Smooth muscle cell (in vitro differentiated cells): Measurements from ENCODE around the gene NIPSNAP2. TPM values are rescaled to one million over a fixed set of nuclear protein-coding genes. Genes with fewer than 3 reads are reported as not detected.

ENCODE experiments used
- DNase-seq: peaks from one replicate; lab custom pipeline; 2025; ENCODE audit not compliant: unreplicated experiment; lab: John Stamatoyannopoulos, UW
- H2AFZ ChIP-seq: fragments of 200-600 bp; sonication (generic); 2 replicates; pipeline ENCODE4 v1.6.0; 2016; ENCODE audit warnings: antibody characterized with exemption, low read depth, mild to moderate bottlenecking
- H3F3A ChIP-seq: fragments of 200-600 bp; sonication (generic); 2 replicates; pipeline ENCODE4 v1.6.0; 2017; ENCODE audit warnings: antibody characterized with exemption, low read depth
- H3K27ac ChIP-seq: fragments of 200-600 bp; sonication (generic); 2 replicates; pipeline ENCODE4 v1.5.1; 2016; ENCODE audit warnings: low read depth, mild to moderate bottlenecking
- H3K27me3 ChIP-seq: fragments of 200-600 bp; sonication (generic); 2 replicates; pipeline ENCODE4 v1.6.1; 2016; ENCODE audit warnings: low read depth, mild to moderate bottlenecking
- H3K36me3 ChIP-seq: fragments of 200-600 bp; sonication (generic); 2 replicates; pipeline ENCODE4 v1.5.1; 2016; ENCODE audit warnings: low read depth
- H3K4me1 ChIP-seq: fragments of 200-600 bp; sonication (generic); 2 replicates; pipeline ENCODE4 v1.5.1; 2016; ENCODE audit warnings: low read depth
- H3K4me2 ChIP-seq: fragments of 200-600 bp; sonication (generic); 2 replicates; pipeline ENCODE4 v1.6.0; 2016; ENCODE audit warnings: mild to moderate bottlenecking
- H3K4me3 ChIP-seq: fragments of 200-600 bp; sonication (generic); 2 replicates; pipeline ENCODE4 v1.5.1; 2016; ENCODE audit warnings: mild to moderate bottlenecking
- H3K79me2 ChIP-seq: fragments of 200-600 bp; sonication (generic); 2 replicates; pipeline ENCODE4 v1.6.0; 2016; ENCODE audit warnings: low read depth, mild to moderate bottlenecking
- H3K9ac ChIP-seq: fragments of 200-600 bp; sonication (generic); 2 replicates; pipeline ENCODE4 v1.6.0; 2016; ENCODE audit warnings: low read depth
- H3K9me3 ChIP-seq: fragments of 200-600 bp; sonication (generic); replicated peaks from 2 replicates; pipeline ENCODE4 v1.5.1; 2016; ENCODE audit warnings: low read depth
- H4K20me1 ChIP-seq: fragments of 200-600 bp; sonication (generic); 2 replicates; pipeline ENCODE4 v1.6.0; 2016; ENCODE audit warnings: low read depth
- CTCF ChIP-seq: fragments of 200-600 bp; sonication (generic); IDR thresholded peaks from 2 replicates; pipeline ENCODE4 v1.5.1; 2017; ENCODE audit warnings: borderline replicate concordance, mild to moderate bottlenecking, antibody characterized with exemption; ENCODE audit not compliant: insufficient read depth, poor library complexity, severe bottlenecking
- whole genome bisulfite sequencing: methylation state at CpG from one replicate; pipeline ENCODE4 v1.1.7; 2016; ENCODE audit warnings: low lambda C conversion rate; 5-methylcytosine and 5-hydroxymethylcytosine counted together
- polyA plus RNA-seq: library from polyadenylated mRNA; unstranded; fragments of >200 nt; fragmentation: Nextera tagmentation; extraction: Ambion mirVana; gene quantifications from 2 replicates; pipeline ENCODE4 v1.2.1, GENCODE V29; 2016
- total RNA-seq: library from RNA; depleted of rRNA; stranded (reverse); fragments of >200 nt; gene quantifications from 2 replicates; pipeline ENCODE4 v1.2.3, GENCODE V29; 2014

NIPSNAP2 gene
- total and polyA plus RNA-seq, 2 experiments from 2014 or later: 41.2 to 44.7 TPM

- no peak overlapping the region for H3K4me3 ChIP-seq
- no peak overlapping the region for H3K27ac ChIP-seq
- H2AFZ ChIP-seq: no peak overlapping the region
- H3F3A ChIP-seq: no peaks in the 10 kb centered on the region
- DNase-seq: no peak
- no peak overlapping the region for H3K9ac ChIP-seq
- no peak for TF ChIP-seq CTCF
- H3K9me3 ChIP-seq: no peaks in the 10 kb centered on the region
- no peaks in the 10 kb centered on the region for H4K20me1 ChIP-seq
- H3K36me3 ChIP-seq: no peaks in the 10 kb centered on the region
- no peaks in the 10 kb centered on the region for H3K79me2 ChIP-seq
- no peaks in the 10 kb centered on the region for H3K27me3 ChIP-seq
- H3K4me2 ChIP-seq: no peak overlapping the region
- WGBS: 97% methylated on average over 9 of the region's 9 CpGs
- no peaks in the 10 kb centered on the region for H3K4me1 ChIP-seq
These were observed 55.1 kb downstream of the NIPSNAP2 start for GRCh38 chr7:56019501-56019900.

GRCh38 chr7:56023500-56023899, 59.1 kb downstream of the NIPSNAP2 start:
- Histone ChIP-seq H3K9me3 (no peaks in the 10 kb centered on the region), H3K36me3 (no peaks in the 10 kb centered on the region), H2AFZ (no peak overlapping the region), H3F3A (no peaks in the 10 kb centered on the region), H3K79me2 (peaks cover 5% of the 10 kb centered on the region), H3K9ac (no peak overlapping the region), H3K27ac (no peak overlapping the region), H3K4me3 (no peak overlapping the region), H3K4me1 (no peaks in the 10 kb centered on the region), H3K27me3 (no peaks in the 10 kb centered on the region), H4K20me1 (no peaks in the 10 kb centered on the region), H3K4me2 (no peak overlapping the region)
- DNase-seq: no peak
- TF ChIP-seq CTCF: no peak

- no peak for TF ChIP-seq CTCF
- Histone ChIP-seq H3K4me3 (no peak overlapping the region), H4K20me1 (no peaks in the 10 kb centered on the region), H3K27me3 (no peaks in the 10 kb centered on the region), H3K27ac (no peak overlapping the region), H3K4me1 (no peaks in the 10 kb centered on the region), H2AFZ (no peak overlapping the region), H3K9ac (no peak overlapping the region), H3K79me2 (peaks cover 5% of the 10 kb centered on the region), H3K9me3 (no peaks in the 10 kb centered on the region), H3K36me3 (no peaks in the 10 kb centered on the region), H3K4me2 (no peak overlapping the region), H3F3A (no peaks in the 10 kb centered on the region)
- 87% methylated on average over 2 of the region's 2 CpGs for WGBS
- DNase-seq: no peak
These were observed 62.2 kb downstream of the NIPSNAP2 start for GRCh38 chr7:56026538-56026937.

- H3K79me2 ChIP-seq: peaks cover 21% of the 10 kb centered on the region
- H3K27ac ChIP-seq: no peak overlapping the region
- no peak overlapping the region for H2AFZ ChIP-seq
- no peak overlapping the region for H3K9ac ChIP-seq
- H3K4me1 ChIP-seq: peaks cover 4% of the 10 kb centered on the region
- no peak for TF ChIP-seq CTCF
- no peak overlapping the region for H3K4me2 ChIP-seq
- H3K9me3 ChIP-seq: no peaks in the 10 kb centered on the region
- no peak overlapping the region for H3K4me3 ChIP-seq
- no peaks in the 10 kb centered on the region for H3K27me3 ChIP-seq
- no peaks in the 10 kb centered on the region for H3F3A ChIP-seq
- no peaks in the 10 kb centered on the region for H4K20me1 ChIP-seq
- DNase-seq: no peak
- H3K36me3 ChIP-seq: no peaks in the 10 kb centered on the region
- 77% methylated on average over 9 of the region's 9 CpGs for WGBS
These were observed 64.7 kb downstream of the NIPSNAP2 start for GRCh38 chr7:56028942-56029630.
